HepG2 (cell line): ENCODE measurements around the gene TRIM61. TPM values are rescaled to one million over a fixed set of nuclear protein-coding genes. Genes with fewer than 3 reads are reported as not detected.

Experiments used
- ATAC-seq: fragments of 200-7000 bp; cut with Tn5 transposase; 3 replicates; pipeline ENCODE4 v1.9.1; 2020; ENCODE audit warnings: mild to moderate bottlenecking, moderate library complexity
- BruUV-seq: library from RNA; stranded (reverse); fragments of 400-500 nt; replicated peaks from 2 replicates; lab custom pipeline; 2021; lab: Mats Ljungman, UMichigan
- CTCF ChIA-PET: fragments of 300-600 bp; formaldehyde crosslinking; extraction: SDS; loops from one replicate; lab custom pipeline; 2021; ENCODE audit warnings: low total read pairs, inconsistent platforms, low intra/inter-chr PET ratio; lab: Yijun Ruan, JAX
- POLR2A ChIA-PET: fragments of 350-600 bp; sonication (Branson Sonifier 250); formaldehyde crosslinking; loops from one replicate; lab custom pipeline; 2020; ENCODE audit warnings: antibody characterized with exemption, inconsistent platforms; lab: Yijun Ruan, JAX
- DNase-seq: peaks from one replicate; pipeline ENCODE4 v3.0.0-alpha.2; 2015; ENCODE audit warnings: low spot score
- FAIRE-seq: peaks from 3 replicates; lab custom pipeline; 2011; peaks lifted over from hg19 to GRCh38; lab: Jason Lieb, UNC
- H2AFZ ChIP-seq: one replicate; pipeline ENCODE4 v1.6.1; 2011; ENCODE audit warnings: low read length, inconsistent platforms
- H3K27ac ChIP-seq: fragments of 300-600 bp; 3 replicates; pipeline ENCODE4 v1.8.0; 2011; ENCODE audit warnings: mixed run types, mild to moderate bottlenecking, mixed read lengths, low read length, inconsistent platforms; ENCODE audit not compliant: insufficient read depth; ENCODE audit errors: extremely low read length
- H3K27me3 ChIP-seq, 2 experiments: fragments of 200-600 bp in 1 of 2; 2 replicates in 1 of 2; 3 replicates in 1 of 2; pipeline versions ENCODE4 v1.6.0 to v1.8.0; 2011; ENCODE audit warnings: low read length in 2 of 2, mild to moderate bottlenecking in 2 of 2, moderate library complexity in 2 of 2, inconsistent platforms in 1 of 2; ENCODE audit not compliant: insufficient read depth in 2 of 2, control insufficient read depth in 1 of 2
- H3K36me3 ChIP-seq, 2 experiments: fragments of 200-600 bp in 1 of 2; replicated peaks in 1 of 2; 2 replicates in 1 of 2; 3 replicates in 1 of 2; pipeline versions ENCODE4 v1.5.1 to v1.8.0; 2011; ENCODE audit warnings: low read length in 2 of 2, inconsistent platforms in 1 of 2; ENCODE audit not compliant: insufficient read depth in 2 of 2, control insufficient read depth in 1 of 2
- H3K4me1 ChIP-seq: 2 replicates; pipeline ENCODE4 v1.5.1; 2012; ENCODE audit warnings: low read length, inconsistent platforms; ENCODE audit not compliant: insufficient read depth
- H3K4me2 ChIP-seq: 2 replicates; pipeline ENCODE4 v1.6.0; 2011; ENCODE audit warnings: low read depth, low read length, inconsistent platforms
- H3K4me3 ChIP-seq, 3 experiments: fragments of 200-600 bp in 1 of 3; sonication (generic), shearing (Covaris generic) in 1 of 3; replicated peaks in 1 of 3; 2 replicates each; pipeline ENCODE4 v1.5.1; 2011 to 2016; ENCODE audit warnings: low read length in 3 of 3, inconsistent platforms in 2 of 3, low read depth in 2 of 3, mild to moderate bottlenecking in 2 of 3, control low read depth in 1 of 3, mixed read lengths in 1 of 3; ENCODE audit not compliant: insufficient read depth in 1 of 3
- H3K79me2 ChIP-seq: one replicate; pipeline ENCODE4 v1.6.1; 2011; ENCODE audit warnings: low read length, inconsistent platforms; ENCODE audit not compliant: insufficient read depth
- H3K9ac ChIP-seq: 2 replicates; pipeline ENCODE4 v1.6.0; 2011; ENCODE audit warnings: mild to moderate bottlenecking, low read depth, low read length, inconsistent platforms; ENCODE audit not compliant: insufficient read depth
- H3K9me3 ChIP-seq: 2 replicates; pipeline ENCODE4 v1.5.1; 2012; ENCODE audit warnings: mild to moderate bottlenecking, low read length
- H4K20me1 ChIP-seq: 2 replicates; pipeline ENCODE4 v1.6.0; 2011; ENCODE audit warnings: inconsistent platforms, mild to moderate bottlenecking, low read length, moderate library complexity; ENCODE audit not compliant: insufficient read depth
- AHR ChIP-seq: IDR thresholded peaks from 2 replicates; pipeline ENCODE4 v1.6.1; 2018; ENCODE audit warnings: missing genetic modification reagents, missing compliant biosample characterization
- GZF1 ChIP-seq: sonication (generic); formaldehyde crosslinking; IDR thresholded peaks from 2 replicates; pipeline ENCODE4 v1.5.1; 2020; ENCODE audit warnings: mild to moderate bottlenecking, missing genetic modification reagents
- MAFG ChIP-seq: sonication (generic); formaldehyde crosslinking; IDR thresholded peaks from 2 replicates; pipeline ENCODE4 v1.5.1; 2020; ENCODE audit warnings: mild to moderate bottlenecking, missing genetic modification reagents
- MIER2 ChIP-seq: IDR thresholded peaks from 2 replicates; pipeline ENCODE4 v1.6.1; 2016; ENCODE audit warnings: missing biosample characterization, missing genetic modification reagents
- MLLT10 ChIP-seq: sonication (generic); formaldehyde crosslinking; IDR thresholded peaks from 2 replicates; pipeline ENCODE4 v1.4.0; 2020; ENCODE audit warnings: missing genetic modification reagents
- MNT ChIP-seq: fragments of 450-650 bp; IDR thresholded peaks from 2 replicates; pipeline ENCODE4 v1.6.1; 2016
- NR3C1 ChIP-seq: sonication (generic); formaldehyde crosslinking; IDR thresholded peaks from 2 replicates; pipeline ENCODE4 v1.4.0; 2020; ENCODE audit warnings: missing genetic modification reagents
- REST ChIP-seq, 2 experiments: IDR thresholded peaks; 2 replicates each; pipeline ENCODE4 v1.6.1; 2011 to 2012; ENCODE audit warnings: low read length in 2 of 2, borderline replicate concordance in 1 of 2, low read depth in 1 of 2, mild to moderate bottlenecking in 1 of 2, moderate library complexity in 1 of 2
- ZBTB1 ChIP-seq: sonication (generic); formaldehyde crosslinking; IDR thresholded peaks from 2 replicates; pipeline ENCODE4 v1.4.0; 2020; ENCODE audit warnings: missing genetic modification reagents, borderline replicate concordance
- ZMAT3 ChIP-seq: sonication (generic); formaldehyde crosslinking; conservative IDR thresholded peaks from 2 replicates; pipeline ENCODE4 v1.7.0; 2021; ENCODE audit warnings: missing genetic modification reagents
- ZNF274 ChIP-seq: sonication (generic); formaldehyde crosslinking; IDR thresholded peaks from 2 replicates; pipeline ENCODE4 v1.5.1; 2020; ENCODE audit warnings: mild to moderate bottlenecking, missing genetic modification reagents
- ZNF484 ChIP-seq: sonication (generic); formaldehyde crosslinking; IDR thresholded peaks from 2 replicates; pipeline ENCODE4 v1.5.1; 2020; ENCODE audit warnings: mild to moderate bottlenecking, low read depth, missing genetic modification reagents, borderline replicate concordance
- ZNF691 ChIP-seq: sonication (generic); formaldehyde crosslinking; IDR thresholded peaks from 2 replicates; pipeline ENCODE4 v1.4.0; 2020; ENCODE audit warnings: missing genetic modification reagents, low read depth, mild to moderate bottlenecking, borderline replicate concordance
- ZNF710 ChIP-seq: sonication (generic); formaldehyde crosslinking; IDR thresholded peaks from 2 replicates; pipeline ENCODE4 v1.5.0; 2020; ENCODE audit warnings: mild to moderate bottlenecking, missing genetic modification reagents, borderline replicate concordance
- ZNF713 ChIP-seq: sonication (generic); formaldehyde crosslinking; IDR thresholded peaks from 2 replicates; pipeline ENCODE4 v1.4.0; 2020; ENCODE audit warnings: mild to moderate bottlenecking, missing genetic modification reagents
- ZNF777 ChIP-seq: sonication (generic); formaldehyde crosslinking; IDR thresholded peaks from 2 replicates; pipeline ENCODE4 v1.4.0; 2020; ENCODE audit warnings: missing genetic modification reagents
- ZNF792 ChIP-seq: IDR thresholded peaks from 2 replicates; pipeline ENCODE4 v1.6.1; 2016
- WGBS: methylation state at CpG from one replicate; pipeline ENCODE4 v1.1.6; 2017; ENCODE audit warnings: low lambda C conversion rate; 5-methylcytosine and 5-hydroxymethylcytosine counted together
- in situ Hi-C: cut with HindIII; loops from 2 replicates; pipeline ENCODE4 v1.10.0; 2017; ENCODE audit warnings: low pct_unique_long_range_greater_than_20kb; ENCODE audit not compliant: extremely low pct_ligation_motif_present
- intact Hi-C: fragments of 100-400 bp; cut with micrococcal nuclease; formaldehyde crosslinking; loops from one replicate; pipeline ENCODE4 v1.10.0; 2022; ENCODE audit not compliant: unreplicated experiment
- polyA plus RNA-seq, 8 experiments: library from polyadenylated mRNA; depleted of rRNA in 3 of 8; stranded (reverse) in 7 of 8; unstranded in 1 of 8; fragments of >200 nt; fragmentation: Illumina TruSeq in 4 of 8; extraction: Trizol in 4 of 8; gene quantifications; 2 replicates each; pipeline versions ENCODE4 v1.2.1 to v1.2.3, GENCODE V29; 2011 to 2016; ENCODE audit warnings: low read depth in 4 of 8, missing spikeins in 1 of 8, mixed read lengths in 1 of 8; ENCODE audit not compliant: insufficient read depth in 1 of 8
- total RNA-seq, 5 experiments: library from RNA; depleted of rRNA; stranded (reverse); fragments of >200 nt; fragmentation: Illumina TruSeq; extraction: Trizol; gene quantifications; 2 replicates each; pipeline ENCODE4 v1.2.3, GENCODE V29; 2016; ENCODE audit warnings: low read depth in 1 of 5

TRIM61 gene
- total and polyA plus RNA-seq, 2 of the 13 experiments (the other 11 are each of a cell fraction or from before 2014, with no cell fraction given): not detected

GRCh38 chr4:164949448-164950143 lies 27.9 kb downstream of the TRIM61 start (continued):
- no peak for TF ChIP-seq ZNF710 (CRISPR knock-in tag)
- TF ChIP-seq ZNF792: no peak
- TF ChIP-seq ZBTB1 (CRISPR knock-in tag): no peak
- TF ChIP-seq GZF1 (CRISPR knock-in tag): no peak
- no peak for TF ChIP-seq ZNF713 (CRISPR knock-in tag)
- no peak for TF ChIP-seq MLLT10 (CRISPR knock-in tag)
- no peak for TF ChIP-seq ZNF484
- no peak for TF ChIP-seq ZNF691

- no peak overlapping the region for H3K9ac ChIP-seq
- H3K4me1 ChIP-seq: no peaks in the 10 kb centered on the region
- H3K36me3 ChIP-seq: no peaks in the 10 kb centered on the region
- in situ Hi-C loops (no loop called here), intact Hi-C loops (no loop called here)
- 8% methylated on average over 4 of the region's 4 CpGs for WGBS
- FAIRE-seq (no peak), ATAC-seq (no peak), DNase-seq (no peak)
- no peak overlapping the region for H3K4me3 ChIP-seq
- no peaks in the 10 kb centered on the region for H4K20me1 ChIP-seq
- no peak overlapping the region for H2AFZ ChIP-seq
- H3K9me3 ChIP-seq: no peaks in the 10 kb centered on the region
- CTCF ChIA-PET: no interaction called here
- no peaks in the 10 kb centered on the region for H3K79me2 ChIP-seq
- POLR2A ChIA-PET: no interaction called here
- no TSS peak for BruUV-seq
- H3K27ac ChIP-seq: no peak overlapping the region
- H3K4me2 ChIP-seq: no peak overlapping the region
- H3K27me3 ChIP-seq: no peaks in the 10 kb centered on the region; a peak in 1 of 5 replicates
- TF ChIP-seq REST (IDR thresholded peaks at IDR 0.05; ENCODE audit: borderline replicate concordance in 1 of 2, low read depth in 1 of 2, low read length in 2 of 2): no peak
- no peak for TF ChIP-seq ZNF777 (CRISPR knock-in tag)
- no peak for TF ChIP-seq MAFG
- TF ChIP-seq MIER2 (CRISPR knock-in tag): no peak
- TF ChIP-seq AHR (CRISPR knock-in tag): no peak
- no peak for TF ChIP-seq ZNF274 (CRISPR knock-in tag)
- TF ChIP-seq ZMAT3: no peak
- TF ChIP-seq NR3C1 (CRISPR knock-in tag): no peak
- TF ChIP-seq MNT: no peak
These were observed 28.5 kb downstream of the TRIM61 start for GRCh38 chr4:164948975-164949374.
